ENCODE data around the gene DYRK4.

Gene DYRK4

GRCh38 chr12:4628406-4628805 is 66.4 kb downstream of the DYRK4 start:
- DNase-seq: no peak

DNA sequence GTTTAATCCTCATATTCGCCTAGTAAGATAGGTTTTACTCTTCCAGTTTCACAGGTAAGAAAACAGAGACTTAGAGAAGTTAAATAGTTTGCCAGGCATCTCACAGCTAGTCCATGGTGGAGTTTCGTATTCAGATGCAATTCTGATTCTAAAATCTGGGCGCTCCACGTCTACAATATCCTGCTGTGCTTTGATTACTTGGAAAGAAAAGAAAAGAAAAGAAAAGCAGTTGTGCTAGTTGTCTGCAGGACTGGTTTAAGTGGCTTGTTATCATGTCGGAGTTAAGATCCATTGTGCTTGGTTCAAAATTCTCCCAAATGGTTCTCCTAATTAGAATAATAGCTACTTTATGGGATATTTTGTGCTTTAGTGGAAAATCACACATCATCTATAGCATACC is 68.3 kb downstream of the DYRK4 start:
- no peak for DNase-seq

GRCh38 chr12:4643747-4644146 is 81.7 kb downstream of the DYRK4 start:
- DNase-seq: no peak

DNA sequence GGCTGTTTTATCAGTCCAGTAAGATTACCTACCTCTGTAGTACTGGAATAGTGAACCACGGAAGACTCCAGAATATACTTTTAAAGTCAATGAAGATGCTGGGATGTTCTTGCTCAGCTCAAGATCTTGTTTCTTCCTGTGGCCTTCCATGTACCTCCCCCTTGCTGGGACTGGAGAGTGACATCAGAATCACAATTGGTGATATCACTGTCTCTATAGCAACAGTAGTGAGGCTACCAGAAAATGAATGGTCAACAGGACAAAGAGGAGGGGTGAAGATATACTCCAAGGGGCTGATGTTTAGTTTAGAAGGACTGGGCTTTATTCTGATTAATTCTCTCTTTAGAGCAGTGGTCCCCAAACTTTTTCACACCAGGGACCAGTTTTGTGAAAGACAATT is 83.0 kb downstream of the DYRK4 start:
- DNase-seq: no peak

GRCh38 chr12:4648104-4648500 is 86.1 kb downstream of the DYRK4 start:
- DNase-seq: peak; percentile 4

- DNase-seq: peak; percentile 83
These were observed 86.7 kb downstream of the DYRK4 start, which contains the start of the genes AKAP3 and NDUFA9 for GRCh38 chr12:4648501-4649357. Gene AKAP3, minus strand, starts transcription at chr12:4649051. Its CDS starts 10,855 bp downstream, at chr12:4638196. Gene NDUFA9, plus strand, starts transcription at chr12:4649114. Its CDS starts 13 bp downstream, at chr12:4649127.

GRCh38 chr12:4649358-4649661 is 87.3 kb downstream of the DYRK4 start:
- DNase-seq: no peak

DNA sequence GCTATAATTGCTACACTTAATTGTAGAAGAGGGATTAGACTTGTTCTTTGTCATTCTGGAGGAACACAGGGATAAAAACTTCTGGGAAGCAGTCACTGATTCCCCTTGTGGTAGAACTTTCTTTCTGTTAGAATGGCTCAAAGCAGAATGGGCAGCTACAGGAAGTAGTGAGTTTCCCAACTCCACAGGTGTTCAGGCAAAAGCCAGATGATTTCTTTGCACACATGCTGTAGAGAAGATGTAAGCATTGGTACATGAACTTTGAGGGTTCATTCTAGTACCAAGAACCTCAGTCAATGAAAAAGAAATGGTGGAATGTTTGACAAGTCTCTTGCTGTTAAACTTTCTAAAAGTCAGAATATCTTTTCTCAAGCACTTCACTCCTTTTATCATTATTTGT is 91.2 kb downstream of the DYRK4 start:
- no peak for DNase-seq

GRCh38 chr12:4653691-4654090 is 91.7 kb downstream of the DYRK4 start:
- no peak for DNase-seq

Measured in CD4-positive, alpha-beta T cell treated with Interleukin-21 for 1 hour (primary cell).